ENCODE measurements around the gene PAPPA.

Gene PAPPA

DNA sequence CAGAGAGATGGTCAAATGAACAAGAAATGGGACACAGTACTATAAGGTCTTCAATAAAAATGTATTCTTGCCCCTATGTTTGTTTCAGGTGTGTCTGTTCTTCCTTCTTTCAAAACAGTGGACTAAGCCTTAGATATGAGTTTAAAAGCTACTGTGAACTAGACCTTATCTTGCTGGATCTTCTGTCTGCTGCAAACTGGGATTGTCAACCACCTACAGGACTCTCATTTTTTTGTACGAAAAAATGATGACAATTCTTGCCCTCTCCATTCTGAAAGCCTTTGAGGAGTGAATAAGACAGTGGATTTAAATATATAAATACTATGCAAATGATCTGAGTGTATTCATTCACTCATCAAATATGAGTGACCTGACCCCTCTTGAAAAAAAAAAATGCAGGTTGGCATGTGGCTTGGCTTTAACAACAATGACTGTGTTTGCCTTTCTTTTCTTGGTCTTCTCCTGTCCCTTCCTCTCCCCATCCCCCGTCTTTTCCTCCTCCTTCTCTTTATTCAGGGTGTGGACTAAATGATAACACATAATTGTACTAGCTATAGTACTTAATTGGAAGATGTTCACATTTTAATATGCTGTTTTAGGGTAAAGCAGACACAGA lies 298.0 kb downstream of the PAPPA start:
- DNase-seq (ENCODE audit: insufficient read length, low spot score) (no peak), FAIRE-seq (no peak)
- TF ChIP-seq PAX5 (IDR thresholded peaks at IDR 0.05; ENCODE audit: insufficient read depth, low read length, severe bottlenecking) (no peak), POLR2A (IDR thresholded peaks at IDR 0.05; ENCODE audit: low read depth, low read length) (no peak), POLR2AphosphoS5 (IDR thresholded peaks at IDR 0.05; ENCODE audit: low read depth, low read length) (no peak)
